Effector memory CD8-positive, alpha-beta T cell (primary cell): ENCODE results near the gene PDE1C.

Experiments
- ATAC-seq: fragments of 150-1000 bp; cut with Tn5 transposase; replicated peaks from 2 replicates; pipeline ENCODE4 v1.10.0; 2021; ENCODE audit warnings: mild to moderate bottlenecking, moderate library complexity
- DNase-seq, 3 experiments: peaks; one replicate each; pipeline ENCODE4 v3.0.0; 2021
- H3K27ac Mint-ChIP-seq, 2 donors: one replicate each; pipeline ENCODE4 v1.8.0; 2022; ENCODE audit warnings: mild to moderate bottlenecking in 2 of 2, mixed read lengths in 2 of 2, moderate library complexity in 2 of 2
- H3K27me3 Mint-ChIP-seq, 2 donors: one replicate each; pipeline ENCODE4 v1.8.0; 2022; ENCODE audit warnings: mixed read lengths in 2 of 2
- H3K36me3 Mint-ChIP-seq: one replicate; pipeline ENCODE4 v1.8.0; 2022; ENCODE audit warnings: mild to moderate bottlenecking, moderate library complexity, mixed read lengths; ENCODE audit not compliant: insufficient read depth
- H3K4me1 Mint-ChIP-seq, 2 donors: one replicate each; pipeline ENCODE4 v1.8.0; 2022; ENCODE audit warnings: low read depth in 2 of 2, mixed read lengths in 2 of 2
- H3K4me3 Mint-ChIP-seq, 2 donors: one replicate each; pipeline ENCODE4 v1.8.0; 2022; ENCODE audit warnings: mild to moderate bottlenecking in 2 of 2, mixed read lengths in 2 of 2, moderate library complexity in 2 of 2
- H3K9me3 Mint-ChIP-seq, 2 donors: one replicate each; pipeline ENCODE4 v1.8.0; 2022; ENCODE audit warnings: mixed read lengths in 2 of 2

The PDE1C gene

GRCh38 chr7:31955641-31956040 lies 114.6 kb downstream of the PDE1C start:
- Mint-ChIP-seq H3K27ac (no peak overlapping the region), H3K4me1 (no peaks in the 10 kb centered on the region), H3K9me3 (peaks cover 0 to 6% of the 10 kb centered on the region in 2 donors), H3K27me3 (no peaks in the 10 kb centered on the region), H3K36me3 (no peaks in the 10 kb centered on the region), H3K4me3 (no peak overlapping the region)
- no peak for DNase-seq
- ATAC-seq = no peak

- no peak for ATAC-seq
- DNase-seq = no peak
- Mint-ChIP-seq H3K4me1 (no peaks in the 10 kb centered on the region), H3K4me3 (no peak overlapping the region), H3K27me3 (no peaks in the 10 kb centered on the region), H3K27ac (no peak overlapping the region), H3K36me3 (no peaks in the 10 kb centered on the region), H3K9me3 (peaks cover 0 to 6% of the 10 kb centered on the region in 2 donors)
Measured at GRCh38 chr7:31955021-31955420, 115.2 kb downstream of the PDE1C start.

- H3K27ac Mint-ChIP-seq = no peak overlapping the region
Measured at GRCh38 chr7:31954500-31954899, 115.7 kb downstream of the PDE1C start.

GRCh38 chr7:31953432-31953831 lies 116.8 kb downstream of the PDE1C start:
- Mint-ChIP-seq H3K36me3 (no peaks in the 10 kb centered on the region), H3K27ac (no peak overlapping the region)

More at GRCh38 chr7:31954500-31954899, 115.7 kb downstream of the PDE1C start:
- H3K4me3 Mint-ChIP-seq = no peak overlapping the region
- no peaks in the 10 kb centered on the region for H3K4me1 Mint-ChIP-seq
- H3K9me3 Mint-ChIP-seq = peaks cover 0 to 6% of the 10 kb centered on the region in 2 donors
- no peaks in the 10 kb centered on the region for H3K27me3 Mint-ChIP-seq
- H3K36me3 Mint-ChIP-seq = no peaks in the 10 kb centered on the region
- DNase-seq = no peak
- no peak for ATAC-seq

GRCh38 chr7:31950091-31950755 lies 120.0 kb downstream of the PDE1C start:
- H3K27me3 Mint-ChIP-seq = no peaks in the 10 kb centered on the region
- no peaks in the 10 kb centered on the region for H3K4me1 Mint-ChIP-seq
- H3K9me3 Mint-ChIP-seq = peaks cover 0 to 5% of the 10 kb centered on the region in 2 donors
- ATAC-seq (no peak), DNase-seq (no peak)
- H3K36me3 Mint-ChIP-seq = no peaks in the 10 kb centered on the region
- H3K27ac Mint-ChIP-seq = no peak overlapping the region
- H3K4me3 Mint-ChIP-seq = no peak overlapping the region

More at GRCh38 chr7:31953432-31953831, 116.8 kb downstream of the PDE1C start:
- Mint-ChIP-seq H3K4me3 (no peak overlapping the region), H3K27me3 (no peaks in the 10 kb centered on the region), H3K9me3 (peaks cover 0 to 6% of the 10 kb centered on the region in 2 donors), H3K4me1 (no peaks in the 10 kb centered on the region)
- ATAC-seq (no peak), DNase-seq (no peak)

- peaks cover 0 to 6% of the 10 kb centered on the region in 2 donors for H3K9me3 Mint-ChIP-seq
- no peaks in the 10 kb centered on the region for H3K4me1 Mint-ChIP-seq
- H3K36me3 Mint-ChIP-seq = no peaks in the 10 kb centered on the region
- no peak for DNase-seq
- H3K27me3 Mint-ChIP-seq = no peaks in the 10 kb centered on the region
- no peak for ATAC-seq
- H3K4me3 Mint-ChIP-seq = no peak overlapping the region
- no peak overlapping the region for H3K27ac Mint-ChIP-seq
Measured at GRCh38 chr7:31948029-31948428, 122.2 kb downstream of the PDE1C start.

GRCh38 chr7:31940167-31940566 lies 130.0 kb downstream of the PDE1C start:
- ATAC-seq (no peak), DNase-seq (no peak)
- H3K4me3 Mint-ChIP-seq = no peak overlapping the region
- H3K9me3 Mint-ChIP-seq = peaks cover 7% of the 10 kb centered on the region in 2 donors
- no peak overlapping the region for H3K27ac Mint-ChIP-seq
- H3K27me3 Mint-ChIP-seq = no peaks in the 10 kb centered on the region
- no peaks in the 10 kb centered on the region for H3K36me3 Mint-ChIP-seq
- H3K4me1 Mint-ChIP-seq = no peaks in the 10 kb centered on the region

GRCh38 chr7:31939076-31939475 lies 131.1 kb downstream of the PDE1C start:
- H3K9me3 Mint-ChIP-seq = peaks cover 7% of the 10 kb centered on the region in 2 donors
- no peaks in the 10 kb centered on the region for H3K4me1 Mint-ChIP-seq
- H3K27ac Mint-ChIP-seq = no peak overlapping the region
- ATAC-seq (no peak), DNase-seq (no peak)
- no peak overlapping the region for H3K4me3 Mint-ChIP-seq
- H3K36me3 Mint-ChIP-seq = no peaks in the 10 kb centered on the region
- H3K27me3 Mint-ChIP-seq = no peaks in the 10 kb centered on the region

GRCh38 chr7:31938650-31939049 lies 131.6 kb downstream of the PDE1C start:
- DNase-seq (no peak), ATAC-seq (no peak)
- no peak overlapping the region for H3K4me3 Mint-ChIP-seq
- H3K36me3 Mint-ChIP-seq = no peaks in the 10 kb centered on the region
- no peak overlapping the region for H3K27ac Mint-ChIP-seq
- H3K4me1 Mint-ChIP-seq = no peaks in the 10 kb centered on the region
- no peaks in the 10 kb centered on the region for H3K27me3 Mint-ChIP-seq
- peaks cover 4 to 7% of the 10 kb centered on the region in 2 donors for H3K9me3 Mint-ChIP-seq

- Mint-ChIP-seq H3K4me3 (no peak overlapping the region), H3K27me3 (no peaks in the 10 kb centered on the region), H3K27ac (no peak overlapping the region), H3K4me1 (no peaks in the 10 kb centered on the region), H3K9me3 (peaks cover 4 to 7% of the 10 kb centered on the region in 2 donors), H3K36me3 (no peaks in the 10 kb centered on the region)
- DNase-seq (no peak), ATAC-seq (no peak)
Measured at GRCh38 chr7:31937982-31938381, 132.2 kb downstream of the PDE1C start.

- no peak for ATAC-seq
- H3K36me3 Mint-ChIP-seq = no peaks in the 10 kb centered on the region
- DNase-seq = no peak
- H3K9me3 Mint-ChIP-seq = peaks cover 0 to 7% of the 10 kb centered on the region in 2 donors
- no peaks in the 10 kb centered on the region for H3K27me3 Mint-ChIP-seq
- H3K4me1 Mint-ChIP-seq = no peaks in the 10 kb centered on the region
- no peak overlapping the region for H3K27ac Mint-ChIP-seq
- no peak overlapping the region for H3K4me3 Mint-ChIP-seq
Measured at GRCh38 chr7:31935124-31936054, 134.8 kb downstream of the PDE1C start.

- DNase-seq = no peak
- Mint-ChIP-seq H3K9me3 (peaks cover 4 to 10% of the 10 kb centered on the region in 2 donors), H3K4me3 (no peak overlapping the region), H3K27me3 (no peaks in the 10 kb centered on the region), H3K4me1 (no peaks in the 10 kb centered on the region), H3K36me3 (peaks cover under 1% of the 10 kb centered on the region), H3K27ac (no peak overlapping the region)
- ATAC-seq = no peak
Measured at GRCh38 chr7:31934551-31934950, 135.7 kb downstream of the PDE1C start.

GRCh38 chr7:31933481-31933880 lies 136.7 kb downstream of the PDE1C start:
- H3K36me3 Mint-ChIP-seq = peaks cover 4% of the 10 kb centered on the region
- no peak for ATAC-seq
- no peak for DNase-seq
- H3K9me3 Mint-ChIP-seq = peaks cover 8 to 13% of the 10 kb centered on the region in 2 donors
- H3K27me3 Mint-ChIP-seq = no peaks in the 10 kb centered on the region
- no peak overlapping the region for H3K4me3 Mint-ChIP-seq
- no peak overlapping the region for H3K27ac Mint-ChIP-seq
- no peaks in the 10 kb centered on the region for H3K4me1 Mint-ChIP-seq
